ENCODE results near the gene SOHLH2. TPM values are rescaled to one million over a fixed set of nuclear protein-coding genes. Genes with fewer than 3 reads are reported as not detected.
A peak's percentile ranks its signal among the peaks of the same experiment; 100 is the strongest.

The SOHLH2 gene
- total and polyA plus RNA-seq, 2 of the 4 experiments (the other 2 are of a cell fraction): 0.17 to 0.18 TPM

DNA sequence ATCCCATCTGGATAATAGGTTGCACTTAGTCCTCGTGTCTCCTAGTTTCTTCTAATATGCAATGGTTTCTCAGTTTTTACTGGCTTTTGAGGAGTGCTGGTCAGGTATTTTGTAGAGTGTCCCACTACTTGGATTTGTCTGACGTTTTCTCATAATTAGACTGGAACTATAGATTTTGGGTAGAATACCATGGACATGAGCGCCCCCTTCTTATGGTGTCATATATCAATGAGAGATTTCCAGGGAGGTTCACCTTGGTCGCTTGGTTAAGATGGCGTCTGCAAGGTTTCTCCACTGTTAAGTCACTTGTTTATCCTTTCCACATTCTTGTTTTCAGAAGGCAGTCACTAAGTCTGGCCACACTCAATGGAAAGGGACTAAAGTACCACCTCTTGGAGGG, 6.7 kb downstream of the SOHLH2 start:
- Histone ChIP-seq H3K79me1 (ENCODE audit: low read depth in 1 of 2, low read length in 2 of 2) (no peaks in the 10 kb centered on the region), H3K4me2 (ENCODE audit: low read depth, low read length) (no peak overlapping the region), H3K9ac (ENCODE audit: low read depth, low read length) (no peak overlapping the region), H2BK20ac (ENCODE audit: low read depth, low read length) (no peak overlapping the region), H3K4me1 (ENCODE audit: control insufficient read depth, insufficient read depth, low read length) (no peaks in the 10 kb centered on the region), H3K9me3 (ENCODE audit: control insufficient read depth, insufficient read depth, low read length) (no peaks in the 10 kb centered on the region), H2AK9ac (replicated peaks; ENCODE audit: low read depth, low read length, poor library complexity) (no peak overlapping the region), H2BK120ac (ENCODE audit: low read depth, low read length) (no peak overlapping the region), H3K9me1 (ENCODE audit: insufficient read depth, low read length) (no peaks in the 10 kb centered on the region), H2BK5ac (ENCODE audit: low read depth, low read length, poor library complexity, severe bottlenecking) (no peak overlapping the region), H3K4ac (ENCODE audit: low read depth, low read length) (no peak overlapping the region), H4K20me1 (ENCODE audit: insufficient read depth, low read length) (no peaks in the 10 kb centered on the region), H2AK5ac (ENCODE audit: low read depth, low read length) (no peak overlapping the region), H2AFZ (replicated peaks; ENCODE audit: low read length, poor library complexity) (no peak overlapping the region), H3K18ac (ENCODE audit: low read depth, low read length) (no peak overlapping the region), H3K4me3 (ENCODE audit: insufficient read depth, low read depth, low read length) (no peak overlapping the region), H3K27me3 (ENCODE audit: control insufficient read depth, insufficient read depth, low read length) (no peaks in the 10 kb centered on the region), H3K56ac (ENCODE audit: extremely low read depth, insufficient read depth, low read length) (no peak overlapping the region), H4K8ac (ENCODE audit: low read depth in 2 of 2, low read length in 2 of 2) (no peak overlapping the region), H2BK15ac (ENCODE audit: low read depth, low read length) (no peak overlapping the region), H3K36me3 (ENCODE audit: control insufficient read depth, insufficient read depth, low read length) (no peaks in the 10 kb centered on the region), H4K5ac (ENCODE audit: low read depth, low read length) (no peak overlapping the region), H3K23ac (ENCODE audit: low read depth, low read length) (no peak overlapping the region), H3K27ac (ENCODE audit: insufficient read depth, low read length) (no peak overlapping the region), H4K91ac (ENCODE audit: insufficient read depth, low read depth, low read length) (no peak overlapping the region), H3K14ac (replicated peaks; ENCODE audit: low read depth, low read length) (no peak overlapping the region)
- TF ChIP-seq, protein P1, sequence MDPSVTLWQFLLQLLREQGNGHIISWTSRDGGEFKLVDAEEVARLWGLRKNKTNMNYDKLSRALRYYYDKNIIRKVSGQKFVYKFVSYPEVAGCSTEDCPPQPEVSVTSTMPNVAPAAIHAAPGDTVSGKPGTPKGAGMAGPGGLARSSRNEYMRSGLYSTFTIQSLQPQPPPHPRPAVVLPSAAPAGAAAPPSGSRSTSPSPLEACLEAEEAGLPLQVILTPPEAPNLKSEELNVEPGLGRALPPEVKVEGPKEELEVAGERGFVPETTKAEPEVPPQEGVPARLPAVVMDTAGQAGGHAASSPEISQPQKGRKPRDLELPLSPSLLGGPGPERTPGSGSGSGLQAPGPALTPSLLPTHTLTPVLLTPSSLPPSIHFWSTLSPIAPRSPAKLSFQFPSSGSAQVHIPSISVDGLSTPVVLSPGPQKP (IDR thresholded peaks at IDR 0.05; ENCODE audit: borderline replicate concordance, low read depth, low read length): no peak
- TF ChIP-seq, protein P2, sequence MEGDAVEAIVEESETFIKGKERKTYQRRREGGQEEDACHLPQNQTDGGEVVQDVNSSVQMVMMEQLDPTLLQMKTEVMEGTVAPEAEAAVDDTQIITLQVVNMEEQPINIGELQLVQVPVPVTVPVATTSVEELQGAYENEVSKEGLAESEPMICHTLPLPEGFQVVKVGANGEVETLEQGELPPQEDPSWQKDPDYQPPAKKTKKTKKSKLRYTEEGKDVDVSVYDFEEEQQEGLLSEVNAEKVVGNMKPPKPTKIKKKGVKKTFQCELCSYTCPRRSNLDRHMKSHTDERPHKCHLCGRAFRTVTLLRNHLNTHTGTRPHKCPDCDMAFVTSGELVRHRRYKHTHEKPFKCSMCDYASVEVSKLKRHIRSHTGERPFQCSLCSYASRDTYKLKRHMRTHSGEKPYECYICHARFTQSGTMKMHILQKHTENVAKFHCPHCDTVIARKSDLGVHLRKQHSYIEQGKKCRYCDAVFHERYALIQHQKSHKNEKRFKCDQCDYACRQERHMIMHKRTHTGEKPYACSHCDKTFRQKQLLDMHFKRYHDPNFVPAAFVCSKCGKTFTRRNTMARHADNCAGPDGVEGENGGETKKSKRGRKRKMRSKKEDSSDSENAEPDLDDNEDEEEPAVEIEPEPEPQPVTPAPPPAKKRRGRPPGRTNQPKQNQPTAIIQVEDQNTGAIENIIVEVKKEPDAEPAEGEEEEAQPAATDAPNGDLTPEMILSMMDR (conservative IDR thresholded peaks at IDR 0.05; ENCODE audit: low read depth, low read length): 0 out of 2 replicates have a peak, but pooled peaks have one; percentile 1
- WGBS, 2 experiments (ENCODE audit: extremely low coverage in 2 of 2, insufficient read length in 1 of 2): 80% methylated on average over 1 of the region's 5 CpGs; no CpG with 5 or more reads in 1 of the 2 experiments
- POLR2A ChIA-PET (ENCODE audit: unreplicated experiment): no interaction called here
- in situ Hi-C loops (cut with MboI; ENCODE audit: low sequenced_read_pairs) (no loop called here), dilution Hi-C loops (cut with HindIII; ENCODE audit: low sequenced_read_pairs, unreplicated experiment) (no loop called here), intact Hi-C loops (cut with micrococcal nuclease) (no loop called here)
- CTCF ChIA-PET: no interaction called here
- ATAC-seq (ENCODE audit: low read depth) (no peak), DNase-seq (no peak)
- BruUV-seq (replicated peaks): no TSS peak
